ENCODE results near the gene HES1. TPM values are rescaled to one million over a fixed set of nuclear protein-coding genes. Genes with fewer than 3 reads are reported as not detected.

HES1 gene
- total RNA-seq, 6 experiments from 2014 or later: 12.9 to 40.3 (median 23.4) TPM

GRCh38 chr3:194137008-194137505, 1.1 kb downstream of the HES1 start:
- Histone ChIP-seq H3K4me1 (peaks cover 0 to 46% (median 20%) of the 10 kb centered on the region in 4 donors), H3K36me3 (no peaks in the 10 kb centered on the region), H3K27ac (peak overlapping the region; percentile 83 to 95 (median 84)), H3K9me3 (no peaks in the 10 kb centered on the region), H3K27me3 (no peaks in the 10 kb centered on the region), H3K4me3 (peak overlapping the region; percentile 74 to 90 (median 78))
- DNase-seq: peak in 2 of 3 donors; percentile 57 to 61
- 0% methylated on average over 31 of the region's 34 CpGs for WGBS (ENCODE audit: insufficient coverage, low coverage, low lambda C conversion rate, missing lambda C conversion rate)
- no peak for TF ChIP-seq CTCF (IDR thresholded peaks at IDR 0.05)
- no peak for TF ChIP-seq POLR2A (IDR thresholded peaks at IDR 0.05)
- ATAC-seq: no peak
- intact Hi-C loops (cut with DNase I): loop anchor here in 1 of 2 donors (10.0 kb wide), 2 partner anchors 62 to 352 kb away; no protein-coding TSS in a partner anchor

DNA sequence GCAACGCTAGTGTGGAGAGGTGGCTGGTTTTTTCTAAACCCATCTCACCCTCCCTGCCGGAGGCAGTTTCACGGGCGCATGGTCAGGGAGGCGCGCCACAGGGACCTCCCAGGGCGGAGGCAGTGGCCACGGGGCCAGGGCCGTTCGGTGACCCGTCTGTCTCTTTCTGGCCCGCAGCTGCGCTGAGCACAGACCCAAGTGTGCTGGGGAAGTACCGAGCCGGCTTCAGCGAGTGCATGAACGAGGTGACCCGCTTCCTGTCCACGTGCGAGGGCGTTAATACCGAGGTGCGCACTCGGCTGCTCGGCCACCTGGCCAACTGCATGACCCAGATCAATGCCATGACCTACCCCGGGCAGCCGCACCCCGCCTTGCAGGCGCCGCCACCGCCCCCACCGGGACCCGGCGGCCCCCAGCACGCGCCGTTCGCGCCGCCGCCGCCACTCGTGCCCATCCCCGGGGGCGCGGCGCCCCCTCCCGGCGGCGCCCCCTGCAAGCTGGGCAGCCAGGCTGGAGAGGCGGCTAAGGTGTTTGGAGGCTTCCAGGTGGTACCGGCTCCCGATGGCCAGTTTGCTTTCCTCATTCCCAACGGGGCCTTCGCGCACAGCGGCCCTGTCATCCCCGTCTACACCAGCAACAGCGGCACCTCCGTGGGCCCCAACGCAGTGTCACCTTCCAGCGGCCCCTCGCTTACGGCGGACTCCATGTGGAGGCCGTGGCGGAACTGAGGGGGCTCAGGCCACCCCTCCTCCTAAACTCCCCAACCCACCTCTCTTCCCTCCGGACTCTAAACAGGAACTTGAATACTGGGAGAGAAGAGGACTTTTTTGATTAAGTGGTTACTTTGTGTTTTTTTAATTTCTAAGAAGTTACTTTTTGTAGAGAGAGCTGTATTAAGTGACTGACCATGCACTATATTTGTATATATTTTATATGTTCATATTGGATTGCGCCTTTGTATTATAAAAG, 1.8 kb downstream of the HES1 start:
- DNase-seq (peak; percentile 88 to 97 (median 97)), ATAC-seq (peak; percentile 18 to 62 (median 50))
- intact Hi-C loops (cut with DNase I): loop anchor here in 1 of 2 donors (10.0 kb wide), 2 partner anchors 63 to 353 kb away; no protein-coding TSS in a partner anchor
- peak in 3 of 4 donors; percentile 20 to 54 (median 42) for TF ChIP-seq CTCF (IDR thresholded peaks at IDR 0.05)
- TF ChIP-seq POLR2A (IDR thresholded peaks at IDR 0.05): peak; percentile 78
- no peaks in the 10 kb centered on the region for H3K27me3 ChIP-seq
- no peaks in the 10 kb centered on the region for H3K9me3 ChIP-seq
- peak overlapping the region; percentile 74 to 90 (median 78) for H3K4me3 ChIP-seq
- no peaks in the 10 kb centered on the region for H3K36me3 ChIP-seq
- peak overlapping the region; percentile 83 to 95 (median 84) for H3K27ac ChIP-seq
- WGBS (ENCODE audit: insufficient coverage, low coverage, low lambda C conversion rate, missing lambda C conversion rate): 5% methylated on average over 14 of the region's 69 CpGs
- H3K4me1 ChIP-seq: peaks cover 0 to 53% (median 24%) of the 10 kb centered on the region in 4 donors

GRCh38 chr3:194138732-194139070, 2.8 kb downstream of the HES1 start:
- ATAC-seq (no peak), DNase-seq (no peak)
- no peaks in the 10 kb centered on the region for H3K36me3 ChIP-seq
- intact Hi-C loops (cut with DNase I): loop anchor here in 1 of 2 donors (10.0 kb wide), 2 partner anchors 64 to 354 kb away; no protein-coding TSS in a partner anchor
- no peak overlapping the region for H3K4me3 ChIP-seq
- H3K9me3 ChIP-seq: no peaks in the 10 kb centered on the region
- 46% methylated on average over 4 of the region's 4 CpGs for WGBS (ENCODE audit: insufficient coverage, low coverage, low lambda C conversion rate, missing lambda C conversion rate)
- TF ChIP-seq POLR2A (IDR thresholded peaks at IDR 0.05) (no peak), CTCF (IDR thresholded peaks at IDR 0.05) (no peak)
- H3K27me3 ChIP-seq: no peaks in the 10 kb centered on the region
- peaks cover 0 to 52% (median 21%) of the 10 kb centered on the region in 4 donors for H3K4me1 ChIP-seq
- peak overlapping the region in 2 of 3 donors; percentile 83 to 95 for H3K27ac ChIP-seq

DNA sequence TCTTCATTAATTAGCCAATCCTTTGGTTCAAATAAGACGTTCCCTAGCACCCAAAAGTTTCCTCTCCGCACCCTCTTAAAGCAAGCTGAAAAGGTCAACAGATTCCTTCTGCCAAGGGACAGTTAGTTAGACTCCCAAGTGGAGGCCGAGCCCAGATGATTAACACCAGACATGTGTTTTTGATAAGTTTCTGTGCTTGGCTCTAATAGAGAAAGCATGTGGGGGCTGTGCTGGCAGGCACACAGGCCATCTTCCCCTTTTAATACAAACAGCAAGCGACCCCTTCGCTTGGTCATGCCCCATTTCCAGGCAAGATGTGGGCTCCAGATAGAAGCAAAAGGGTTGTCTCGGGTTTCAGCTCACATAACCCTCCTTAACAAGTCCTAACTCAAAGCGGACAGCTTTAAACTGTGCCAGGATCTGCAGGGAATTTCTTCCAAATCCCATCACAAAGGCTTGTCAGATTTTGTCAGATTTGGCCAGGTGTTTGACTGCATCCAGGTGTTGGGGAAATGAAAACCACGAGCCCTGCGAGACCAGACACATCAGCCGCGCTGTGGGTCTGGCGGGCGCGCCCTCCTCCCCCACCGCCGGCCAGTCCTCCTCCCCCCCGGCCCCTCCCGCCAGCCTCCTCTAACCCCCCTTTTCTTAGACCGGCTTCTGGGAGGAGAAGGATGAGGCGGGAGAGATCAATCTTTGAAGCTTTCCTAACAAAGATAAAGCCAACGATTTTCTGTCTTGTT, 3.3 kb downstream of the HES1 start:
- DNase-seq (no peak), ATAC-seq (no peak)
- no peak overlapping the region for H3K4me3 ChIP-seq
- no peaks in the 10 kb centered on the region for H3K27me3 ChIP-seq
- H3K36me3 ChIP-seq: no peaks in the 10 kb centered on the region
- TF ChIP-seq CTCF (IDR thresholded peaks at IDR 0.05): no peak
- no peak for TF ChIP-seq POLR2A (IDR thresholded peaks at IDR 0.05)
- no peaks in the 10 kb centered on the region for H3K9me3 ChIP-seq
- intact Hi-C loops (cut with DNase I): loop anchor here in 1 of 2 donors (10.0 kb wide), 2 partner anchors 64 to 354 kb away; no protein-coding TSS in a partner anchor
- peaks cover 0 to 51% (median 21%) of the 10 kb centered on the region in 4 donors for H3K4me1 ChIP-seq
- H3K27ac ChIP-seq: peak overlapping the region in 2 of 3 donors; percentile 26 to 83
- 8% methylated on average over 12 of the region's 21 CpGs for WGBS (ENCODE audit: insufficient coverage, low coverage, low lambda C conversion rate, missing lambda C conversion rate)

All from right lobe of liver (tissue), 6 donors.